Memory B cell (primary cell): ENCODE results near the gene KCTD16.

ENCODE experiments used
- ATAC-seq: fragments of 150-1000 bp; cut with Tn5 transposase; 2 replicates; pipeline ENCODE4 v1.10.0; 2021; ENCODE audit warnings: low read depth, mild to moderate bottlenecking, moderate library complexity
- DNase-seq, 2 donors: peaks; one replicate each; pipeline ENCODE4 v3.0.0; 2022; ENCODE audit warnings: low spot score in 2 of 2
- H3K27ac Mint-ChIP-seq: one replicate; pipeline ENCODE4 v1.8.0; 2022; ENCODE audit warnings: mild to moderate bottlenecking, moderate library complexity, mixed read lengths
- H3K27me3 Mint-ChIP-seq: one replicate; pipeline ENCODE4 v1.8.0; 2022; ENCODE audit warnings: mixed read lengths
- H3K36me3 Mint-ChIP-seq: one replicate; pipeline ENCODE4 v1.8.0; 2022; ENCODE audit warnings: mild to moderate bottlenecking, mixed read lengths
- H3K4me1 Mint-ChIP-seq: one replicate; pipeline ENCODE4 v1.8.0; 2022; ENCODE audit warnings: mixed read lengths
- H3K4me3 Mint-ChIP-seq: one replicate; pipeline ENCODE4 v1.8.0; 2022; ENCODE audit warnings: mild to moderate bottlenecking, moderate library complexity, mixed read lengths
- H3K9me3 Mint-ChIP-seq: one replicate; pipeline ENCODE4 v1.8.0; 2022; ENCODE audit warnings: mixed read lengths

Gene KCTD16

GRCh38 chr5:144206141-144206540, 35.5 kb downstream of the KCTD16 start:
- DNase-seq = no peak
- Mint-ChIP-seq H3K4me3 (no peak overlapping the region), H3K9me3 (no peaks in the 10 kb centered on the region), H3K4me1 (peaks cover 2% of the 10 kb centered on the region), H3K27ac (no peak overlapping the region), H3K27me3 (peaks cover 18% of the 10 kb centered on the region), H3K36me3 (no peaks in the 10 kb centered on the region)
- ATAC-seq = no peak

- H3K27me3 Mint-ChIP-seq = peaks cover 16% of the 10 kb centered on the region
- H3K4me3 Mint-ChIP-seq = no peak overlapping the region
- peaks cover 2% of the 10 kb centered on the region for H3K4me1 Mint-ChIP-seq
- no peaks in the 10 kb centered on the region for H3K9me3 Mint-ChIP-seq
- DNase-seq (no peak), ATAC-seq (no peak)
- H3K27ac Mint-ChIP-seq = no peak overlapping the region
- H3K36me3 Mint-ChIP-seq = no peaks in the 10 kb centered on the region
These were observed 37.3 kb downstream of the KCTD16 start for GRCh38 chr5:144207875-144208444.

- Mint-ChIP-seq H3K4me3 (no peak overlapping the region), H3K9me3 (no peaks in the 10 kb centered on the region), H3K36me3 (no peaks in the 10 kb centered on the region), H3K27me3 (peaks cover 18% of the 10 kb centered on the region), H3K4me1 (no peaks in the 10 kb centered on the region), H3K27ac (no peak overlapping the region)
- DNase-seq (no peak), ATAC-seq (no peak)
These were observed 38.7 kb downstream of the KCTD16 start for GRCh38 chr5:144209361-144209760.

- Mint-ChIP-seq H3K36me3 (no peaks in the 10 kb centered on the region), H3K27ac (no peak overlapping the region), H3K4me1 (no peaks in the 10 kb centered on the region), H3K9me3 (no peaks in the 10 kb centered on the region), H3K27me3 (peaks cover 13% of the 10 kb centered on the region), H3K4me3 (no peak overlapping the region)
- DNase-seq (no peak), ATAC-seq (no peak)
These were observed 40.0 kb downstream of the KCTD16 start for GRCh38 chr5:144210655-144211054.

- H3K27ac Mint-ChIP-seq = no peak overlapping the region
- DNase-seq = no peak
- no peak overlapping the region for H3K4me3 Mint-ChIP-seq
- H3K4me1 Mint-ChIP-seq = peaks cover 2% of the 10 kb centered on the region
- ATAC-seq = no peak
- H3K27me3 Mint-ChIP-seq = peaks cover 8% of the 10 kb centered on the region
- H3K9me3 Mint-ChIP-seq = no peaks in the 10 kb centered on the region
- H3K36me3 Mint-ChIP-seq = no peaks in the 10 kb centered on the region
These were observed 49.2 kb downstream of the KCTD16 start for GRCh38 chr5:144219869-144220268.

GRCh38 chr5:144227363-144227999, 56.8 kb downstream of the KCTD16 start:
- Mint-ChIP-seq H3K4me3 (no peak overlapping the region), H3K27me3 (peaks cover 2% of the 10 kb centered on the region), H3K9me3 (no peaks in the 10 kb centered on the region), H3K27ac (no peak overlapping the region), H3K36me3 (no peaks in the 10 kb centered on the region), H3K4me1 (no peaks in the 10 kb centered on the region)
- ATAC-seq (no peak), DNase-seq (no peak)

- H3K4me1 Mint-ChIP-seq = no peaks in the 10 kb centered on the region
- H3K36me3 Mint-ChIP-seq = no peaks in the 10 kb centered on the region
- H3K9me3 Mint-ChIP-seq = no peaks in the 10 kb centered on the region
- DNase-seq (no peak), ATAC-seq (no peak)
- no peak overlapping the region for H3K4me3 Mint-ChIP-seq
- H3K27me3 Mint-ChIP-seq = no peaks in the 10 kb centered on the region
- H3K27ac Mint-ChIP-seq = no peak overlapping the region
These were observed 60.1 kb downstream of the KCTD16 start for GRCh38 chr5:144230806-144231205.

GRCh38 chr5:144232285-144232684, 61.6 kb downstream of the KCTD16 start:
- H3K27me3 Mint-ChIP-seq = no peaks in the 10 kb centered on the region
- no peaks in the 10 kb centered on the region for H3K36me3 Mint-ChIP-seq
- H3K4me1 Mint-ChIP-seq = no peaks in the 10 kb centered on the region
- no peaks in the 10 kb centered on the region for H3K9me3 Mint-ChIP-seq
- ATAC-seq (no peak), DNase-seq (no peak)
- H3K4me3 Mint-ChIP-seq = no peak overlapping the region
- H3K27ac Mint-ChIP-seq = no peak overlapping the region

GRCh38 chr5:144236499-144236898, 65.8 kb downstream of the KCTD16 start:
- Mint-ChIP-seq H3K4me1 (no peaks in the 10 kb centered on the region), H3K27ac (no peak overlapping the region), H3K9me3 (no peaks in the 10 kb centered on the region), H3K4me3 (no peak overlapping the region), H3K27me3 (no peaks in the 10 kb centered on the region), H3K36me3 (no peaks in the 10 kb centered on the region)
- no peak for DNase-seq
- ATAC-seq = no peak

- H3K27me3 Mint-ChIP-seq = no peaks in the 10 kb centered on the region
- ATAC-seq (no peak), DNase-seq (no peak)
- H3K27ac Mint-ChIP-seq = no peak overlapping the region
- no peaks in the 10 kb centered on the region for H3K9me3 Mint-ChIP-seq
- no peaks in the 10 kb centered on the region for H3K36me3 Mint-ChIP-seq
- no peaks in the 10 kb centered on the region for H3K4me1 Mint-ChIP-seq
- H3K4me3 Mint-ChIP-seq = no peak overlapping the region
These were observed 67.2 kb downstream of the KCTD16 start for GRCh38 chr5:144237851-144238250.

- Mint-ChIP-seq H3K27ac (no peak overlapping the region), H3K4me1 (no peaks in the 10 kb centered on the region), H3K36me3 (no peaks in the 10 kb centered on the region), H3K4me3 (no peak overlapping the region), H3K27me3 (peaks cover 3% of the 10 kb centered on the region), H3K9me3 (no peaks in the 10 kb centered on the region)
- ATAC-seq = no peak
- DNase-seq = no peak
These were observed 76.5 kb downstream of the KCTD16 start for GRCh38 chr5:144247131-144247530.

- Mint-ChIP-seq H3K4me1 (no peaks in the 10 kb centered on the region), H3K4me3 (no peak overlapping the region), H3K27ac (no peak overlapping the region), H3K9me3 (no peaks in the 10 kb centered on the region), H3K27me3 (peaks cover 3% of the 10 kb centered on the region), H3K36me3 (no peaks in the 10 kb centered on the region)
- ATAC-seq (no peak), DNase-seq (no peak)
These were observed 77.3 kb downstream of the KCTD16 start for GRCh38 chr5:144248015-144248414.

GRCh38 chr5:144249755-144250464, 79.2 kb downstream of the KCTD16 start:
- no peaks in the 10 kb centered on the region for H3K9me3 Mint-ChIP-seq
- no peak for ATAC-seq
- no peak for DNase-seq

GRCh38 chr5:144254552-144254951, 83.9 kb downstream of the KCTD16 start:
- Mint-ChIP-seq H3K27me3 (peaks cover 2% of the 10 kb centered on the region), H3K36me3 (no peaks in the 10 kb centered on the region), H3K9me3 (no peaks in the 10 kb centered on the region), H3K4me3 (no peak overlapping the region), H3K27ac (no peak overlapping the region), H3K4me1 (no peaks in the 10 kb centered on the region)
- DNase-seq = no peak
- no peak for ATAC-seq

More at GRCh38 chr5:144249755-144250464, 79.2 kb downstream of the KCTD16 start:
- H3K4me3 Mint-ChIP-seq = no peak overlapping the region
- no peaks in the 10 kb centered on the region for H3K36me3 Mint-ChIP-seq
- H3K27ac Mint-ChIP-seq = no peak overlapping the region
- peaks cover 3% of the 10 kb centered on the region for H3K27me3 Mint-ChIP-seq
- H3K4me1 Mint-ChIP-seq = no peaks in the 10 kb centered on the region
